Spleen (tissue), 7 donors: ENCODE data around the gene ACOX2.

ENCODE experiments used
- POLR2A ChIP-seq, 3 donors: fragments of 450-650 bp; IDR thresholded peaks; one replicate each; pipeline ENCODE4 v1.5.1; 2017; ENCODE audit warnings: antibody characterized with exemption in 3 of 3, mild to moderate bottlenecking in 1 of 3
- POLR2AphosphoS5 ChIP-seq, 3 donors: sonication (generic); formaldehyde crosslinking; IDR thresholded peaks; one replicate each; pipeline ENCODE4 v1.5.1; 2017; ENCODE audit warnings: antibody characterized with exemption in 3 of 3
- TF ChIP-seq, protein P1 (sequence below), 11 experiments: fragments of 200-600 bp in 7 of 11; fragments of 450-650 bp in 4 of 11; sonication (generic) in 4 of 11; IDR thresholded peaks in 8 of 11; conservative IDR thresholded peaks in 3 of 11; 1 replicate in 7 of 11; 2 replicates in 4 of 11; pipeline versions ENCODE4 v1.4.0 to v1.8.0; 2016 to 2021; ENCODE audit warnings: antibody characterized with exemption in 11 of 11, inconsistent platforms in 4 of 11, mild to moderate bottlenecking in 1 of 11
- donor health status: DM: no; HTN: no; CAD: no; lungs with moderate emphysema.
- donor health status: DM: no; HTN: no; CAD: no.
- donor health status: DM: no; HTN: no; CAD: no.

DNA sequence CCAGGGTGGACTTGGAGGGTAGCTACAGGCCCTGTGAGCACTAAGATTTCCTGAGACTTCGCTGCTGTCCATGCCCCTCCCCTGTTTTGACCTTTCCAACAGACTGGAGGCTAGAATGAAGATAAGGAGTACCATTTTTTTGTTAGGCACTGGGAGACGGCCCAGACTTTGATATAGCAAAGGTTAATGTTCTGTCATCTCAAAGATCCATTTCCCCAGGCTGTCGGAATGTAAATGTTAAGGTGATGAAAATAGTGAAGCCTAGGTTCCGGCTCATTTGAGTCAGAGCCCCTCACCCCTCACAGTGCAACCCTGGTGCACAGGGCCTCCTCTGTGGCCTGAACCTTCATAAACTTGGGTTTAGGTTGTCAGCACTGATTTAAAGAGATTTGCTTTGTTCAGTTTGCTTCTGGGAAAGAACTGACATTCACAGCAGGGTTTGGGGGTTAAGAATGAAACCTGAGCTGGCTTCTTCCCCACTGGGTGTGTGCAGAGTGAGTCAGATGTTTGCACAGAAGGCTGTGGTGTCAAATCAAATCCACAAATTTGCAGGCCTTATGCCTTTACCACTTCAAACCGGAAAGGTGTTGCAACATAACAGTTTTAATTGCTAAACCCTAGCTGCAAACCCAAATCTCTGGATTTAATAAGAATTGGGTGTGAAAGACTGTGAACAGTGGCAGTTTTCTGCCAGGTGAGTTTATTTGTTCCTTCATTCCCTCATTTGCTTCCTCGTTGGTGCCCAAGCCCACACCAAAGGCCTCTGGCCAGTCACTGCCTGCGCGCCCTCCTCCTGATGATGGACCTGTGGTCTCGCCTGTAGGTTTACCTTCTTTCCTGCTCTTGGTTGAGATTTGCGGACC lies 65.7 kb downstream of the ACOX2 start:
- TF ChIP-seq POLR2AphosphoS5 (IDR thresholded peaks at IDR 0.05) (no peak), POLR2A (IDR thresholded peaks at IDR 0.05) (no peak)
- TF ChIP-seq, protein P1, sequence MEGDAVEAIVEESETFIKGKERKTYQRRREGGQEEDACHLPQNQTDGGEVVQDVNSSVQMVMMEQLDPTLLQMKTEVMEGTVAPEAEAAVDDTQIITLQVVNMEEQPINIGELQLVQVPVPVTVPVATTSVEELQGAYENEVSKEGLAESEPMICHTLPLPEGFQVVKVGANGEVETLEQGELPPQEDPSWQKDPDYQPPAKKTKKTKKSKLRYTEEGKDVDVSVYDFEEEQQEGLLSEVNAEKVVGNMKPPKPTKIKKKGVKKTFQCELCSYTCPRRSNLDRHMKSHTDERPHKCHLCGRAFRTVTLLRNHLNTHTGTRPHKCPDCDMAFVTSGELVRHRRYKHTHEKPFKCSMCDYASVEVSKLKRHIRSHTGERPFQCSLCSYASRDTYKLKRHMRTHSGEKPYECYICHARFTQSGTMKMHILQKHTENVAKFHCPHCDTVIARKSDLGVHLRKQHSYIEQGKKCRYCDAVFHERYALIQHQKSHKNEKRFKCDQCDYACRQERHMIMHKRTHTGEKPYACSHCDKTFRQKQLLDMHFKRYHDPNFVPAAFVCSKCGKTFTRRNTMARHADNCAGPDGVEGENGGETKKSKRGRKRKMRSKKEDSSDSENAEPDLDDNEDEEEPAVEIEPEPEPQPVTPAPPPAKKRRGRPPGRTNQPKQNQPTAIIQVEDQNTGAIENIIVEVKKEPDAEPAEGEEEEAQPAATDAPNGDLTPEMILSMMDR (IDR thresholded peaks at IDR 0.05 in 8 of 11, conservative IDR thresholded peaks at IDR 0.05 in 3 of 11), result no peak
